Glutamatergic neuron (in vitro differentiated cells): ENCODE data around the gene GRB2. TPM values are rescaled to one million over a fixed set of nuclear protein-coding genes. Genes with fewer than 3 reads are reported as not detected.
"Not testable (repeated sequence)": the region's sequence is repeated elsewhere in the genome, so short reads cannot be mapped to it uniquely, and the experiment has no call there.

Experiments
- DNase-seq: peaks from one replicate; pipeline ENCODE4 v3.0.0; 2022
- H3K27ac Mint-ChIP-seq: one replicate; pipeline ENCODE4 v1.8.0; 2020; ENCODE audit warnings: mild to moderate bottlenecking, mixed read lengths, inconsistent platforms; ENCODE audit not compliant: unreplicated experiment
- H3K27me3 Mint-ChIP-seq: one replicate; pipeline ENCODE4 v1.8.0; 2020; ENCODE audit warnings: mild to moderate bottlenecking, moderate library complexity, mixed read lengths, inconsistent platforms; ENCODE audit not compliant: unreplicated experiment
- H3K36me3 Mint-ChIP-seq: one replicate; pipeline ENCODE4 v1.8.0; 2020; ENCODE audit warnings: mild to moderate bottlenecking, mixed read lengths, inconsistent platforms; ENCODE audit not compliant: unreplicated experiment
- H3K4me1 Mint-ChIP-seq: one replicate; pipeline ENCODE4 v1.8.0; 2020; ENCODE audit warnings: mild to moderate bottlenecking, low read depth, mixed read lengths, inconsistent platforms; ENCODE audit not compliant: unreplicated experiment
- H3K4me3 Mint-ChIP-seq: one replicate; pipeline ENCODE4 v1.8.0; 2020; ENCODE audit warnings: mild to moderate bottlenecking, mixed read lengths, inconsistent platforms; ENCODE audit not compliant: unreplicated experiment
- H3K9me3 Mint-ChIP-seq: one replicate; pipeline ENCODE4 v1.8.0; 2020; ENCODE audit warnings: mild to moderate bottlenecking, moderate library complexity, mixed read lengths, inconsistent platforms; ENCODE audit not compliant: unreplicated experiment
- CTCF ChIP-seq: fragments of 200-600 bp; sonication (generic); IDR thresholded peaks from one replicate; pipeline ENCODE4 v1.5.0; 2021; ENCODE audit not compliant: partially characterized antibody, unreplicated experiment
- total RNA-seq: library from RNA; stranded (reverse); fragmentation: NEBNext Ultra II Directional; extraction: Animal tissue kit (Norgen Biotek cat#: 25700); gene quantifications from one replicate; pipeline ENCODE4 v1.2.1, GENCODE V29; 2021; ENCODE audit not compliant: unreplicated experiment

The GRB2 gene
- total RNA-seq, 1 donor from 2014 or later = 148 TPM

- TF ChIP-seq CTCF = no peak
- Mint-ChIP-seq H3K9me3 (peaks cover 3% of the 10 kb centered on the region), H3K36me3 (no peaks in the 10 kb centered on the region), H3K27me3 (peaks cover 5% of the 10 kb centered on the region), H3K27ac (no peak overlapping the region), H3K4me1 (peaks cover 39% of the 10 kb centered on the region), H3K4me3 (no peak overlapping the region)
- no peak for DNase-seq
Observed at GRCh38 chr17:75350029-75350428, 55.4 kb downstream of the GRB2 start.

GRCh38 chr17:75349589-75349988, 55.9 kb downstream of the GRB2 start:
- Mint-ChIP-seq H3K36me3 (no peaks in the 10 kb centered on the region), H3K4me3 (no peak overlapping the region), H3K27ac (no peak overlapping the region), H3K4me1 (peaks cover 39% of the 10 kb centered on the region), H3K9me3 (peaks cover 3% of the 10 kb centered on the region), H3K27me3 (peaks cover 5% of the 10 kb centered on the region)
- no peak for DNase-seq
- TF ChIP-seq CTCF = no peak

- H3K27me3 Mint-ChIP-seq = peaks cover 5% of the 10 kb centered on the region
- no peak for TF ChIP-seq CTCF
- no peaks in the 10 kb centered on the region for H3K36me3 Mint-ChIP-seq
- no peak overlapping the region for H3K4me3 Mint-ChIP-seq
- no peak for DNase-seq
- no peak overlapping the region for H3K27ac Mint-ChIP-seq
- no peaks in the 10 kb centered on the region for H3K9me3 Mint-ChIP-seq
- peaks cover 46% of the 10 kb centered on the region for H3K4me1 Mint-ChIP-seq
Observed at GRCh38 chr17:75348386-75349012, 57.0 kb downstream of the GRB2 start.

- peak overlapping the region; percentile 49 for H3K27ac Mint-ChIP-seq
- H3K4me1 Mint-ChIP-seq = peaks cover 41% of the 10 kb centered on the region
- no peak for DNase-seq
- peaks cover 5% of the 10 kb centered on the region for H3K27me3 Mint-ChIP-seq
- H3K36me3 Mint-ChIP-seq = no peaks in the 10 kb centered on the region
- peak overlapping the region; percentile 38 for H3K4me3 Mint-ChIP-seq
- TF ChIP-seq CTCF = no peak
- H3K9me3 Mint-ChIP-seq = no peaks in the 10 kb centered on the region
Observed at GRCh38 chr17:75346906-75347305, 58.6 kb downstream of the GRB2 start.

GRCh38 chr17:75346368-75346767, 59.1 kb downstream of the GRB2 start:
- H3K36me3 Mint-ChIP-seq, H3K27ac Mint-ChIP-seq, H3K27me3 Mint-ChIP-seq, H3K4me3 Mint-ChIP-seq, DNase-seq, H3K9me3 Mint-ChIP-seq: not testable (repeated sequence)
- peaks cover 41% of the 10 kb centered on the region for H3K4me1 Mint-ChIP-seq
